HG03045 (cell line): ENCODE results near the gene LRRK2.
"Not testable (repeated sequence)": the region's sequence is repeated elsewhere in the genome, so short reads cannot be mapped to it uniquely, and the experiment has no call there.

ENCODE experiments used
- ATAC-seq: cut with Tn5 transposase; IDR thresholded peaks from one replicate; pipeline ENCODE4 v1.9.1; 2021; ENCODE audit warnings: mild to moderate bottlenecking, moderate library complexity; ENCODE audit not compliant: unreplicated experiment

Gene LRRK2

GRCh38 chr12:40312982-40313576, 88.3 kb downstream of the LRRK2 start:
- no peak for ATAC-seq

DNA sequence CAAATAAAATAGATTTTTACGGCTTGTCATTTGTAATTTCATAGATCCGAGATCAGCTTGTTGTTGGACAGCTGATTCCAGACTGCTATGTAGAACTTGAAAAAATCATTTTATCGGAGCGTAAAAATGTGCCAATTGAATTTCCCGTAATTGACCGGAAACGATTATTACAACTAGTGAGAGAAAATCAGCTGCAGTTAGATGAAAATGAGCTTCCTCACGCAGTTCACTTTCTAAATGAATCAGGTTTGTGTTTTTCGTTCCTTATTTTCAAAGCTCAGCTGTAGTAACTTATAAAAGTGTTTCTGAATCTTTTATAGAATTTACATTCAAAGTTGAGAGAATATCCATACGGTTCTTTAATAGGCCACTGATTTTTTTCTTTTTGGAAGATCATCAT, 89.1 kb downstream of the LRRK2 start:
- ATAC-seq = peak; percentile 78

DNA sequence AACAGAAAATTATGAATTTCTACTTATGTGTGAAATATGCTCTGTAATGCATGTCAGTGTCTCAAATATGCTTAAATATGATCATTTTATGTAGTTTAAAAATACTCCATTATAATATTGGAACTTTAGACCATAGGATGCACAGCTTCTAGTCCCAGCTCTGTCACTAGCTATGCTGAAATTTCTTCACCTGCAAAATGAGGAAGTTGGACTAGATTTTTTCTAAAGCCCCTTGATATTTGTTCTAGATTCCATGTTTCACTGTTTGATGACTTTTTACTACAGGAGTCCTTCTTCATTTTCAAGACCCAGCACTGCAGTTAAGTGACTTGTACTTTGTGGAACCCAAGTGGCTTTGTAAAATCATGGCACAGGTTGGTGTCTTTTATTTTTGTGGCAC, 90.1 kb downstream of the LRRK2 start:
- ATAC-seq = no peak

DNA sequence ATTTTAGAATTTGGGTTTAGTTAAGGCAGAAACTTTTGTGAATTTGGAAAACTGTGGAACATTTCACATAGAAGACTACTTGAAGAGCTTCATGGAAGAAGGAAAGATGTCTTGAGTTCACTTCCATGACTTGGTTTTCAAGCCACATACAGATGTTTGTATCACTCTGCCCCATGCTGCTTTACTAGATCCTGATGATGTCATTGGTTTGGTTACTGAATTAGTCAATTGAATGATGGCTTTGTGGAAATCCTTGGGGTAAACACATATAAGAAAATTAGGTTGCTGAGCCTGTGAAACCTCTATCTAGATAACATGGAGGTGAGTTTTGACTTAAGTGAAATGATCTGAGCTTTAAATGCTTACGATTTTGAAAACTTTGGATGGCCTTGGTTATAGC, 90.6 kb downstream of the LRRK2 start:
- ATAC-seq = no peak

DNA sequence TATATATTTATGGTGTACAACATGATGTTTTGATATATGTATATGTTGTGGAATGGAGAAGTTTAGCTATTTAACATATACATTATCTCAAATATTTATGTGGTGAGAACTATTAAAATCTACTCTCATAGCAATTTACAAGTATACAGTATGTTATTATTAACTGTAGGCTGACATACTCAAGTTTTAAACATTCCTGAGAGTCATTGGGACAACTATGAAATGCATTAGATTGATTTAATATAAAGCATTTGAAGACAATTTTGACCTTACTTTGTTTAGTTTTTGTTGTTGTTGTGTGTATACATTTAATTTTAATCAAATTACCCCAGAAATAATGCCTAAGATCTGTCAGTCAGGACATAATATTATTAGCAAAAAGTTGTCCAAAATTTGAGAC, 99.5 kb downstream of the LRRK2 start:
- no peak for ATAC-seq

GRCh38 chr12:40325349-40325960, 100.7 kb downstream of the LRRK2 start:
- ATAC-seq = no peak

GRCh38 chr12:40327535-40327934, 102.7 kb downstream of the LRRK2 start:
- no peak for ATAC-seq

DNA sequence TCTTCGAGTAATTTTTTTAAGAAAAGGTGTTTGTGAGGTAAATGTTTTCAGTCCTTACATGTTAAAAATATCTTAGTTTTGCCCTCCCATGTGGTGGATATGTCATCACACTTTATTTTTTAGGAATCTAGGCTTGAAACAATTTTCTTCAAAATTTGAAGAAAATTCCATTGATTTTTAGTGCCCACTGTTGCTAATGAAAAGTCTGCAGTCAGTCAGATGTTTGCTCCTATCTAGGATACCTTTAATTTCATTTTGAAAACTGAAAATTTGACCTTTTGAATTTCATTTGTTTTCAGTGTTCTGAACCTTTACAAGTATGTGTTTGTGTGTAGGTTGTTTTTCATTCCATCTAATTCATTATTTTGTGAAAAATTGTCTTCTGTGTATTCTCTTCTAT, 105.4 kb downstream of the LRRK2 start:
- ATAC-seq = no peak

- no peak for ATAC-seq
Measured at GRCh38 chr12:40331886-40332285, 107.1 kb downstream of the LRRK2 start.

- ATAC-seq = no peak
Measured at GRCh38 chr12:40335991-40336390, 111.2 kb downstream of the LRRK2 start.

GRCh38 chr12:40336573-40337199, 111.9 kb downstream of the LRRK2 start:
- ATAC-seq = no peak

- ATAC-seq = no peak
Measured at GRCh38 chr12:40338071-40338470, 113.3 kb downstream of the LRRK2 start.

- no peak for ATAC-seq
Measured at GRCh38 chr12:40338621-40339020, 113.8 kb downstream of the LRRK2 start.

GRCh38 chr12:40342010-40342409, 117.2 kb downstream of the LRRK2 start:
- ATAC-seq = peak; percentile 62

GRCh38 chr12:40343124-40343523, 118.3 kb downstream of the LRRK2 start:
- ATAC-seq = no peak

GRCh38 chr12:40344312-40344711, 119.5 kb downstream of the LRRK2 start:
- ATAC-seq = no peak

DNA sequence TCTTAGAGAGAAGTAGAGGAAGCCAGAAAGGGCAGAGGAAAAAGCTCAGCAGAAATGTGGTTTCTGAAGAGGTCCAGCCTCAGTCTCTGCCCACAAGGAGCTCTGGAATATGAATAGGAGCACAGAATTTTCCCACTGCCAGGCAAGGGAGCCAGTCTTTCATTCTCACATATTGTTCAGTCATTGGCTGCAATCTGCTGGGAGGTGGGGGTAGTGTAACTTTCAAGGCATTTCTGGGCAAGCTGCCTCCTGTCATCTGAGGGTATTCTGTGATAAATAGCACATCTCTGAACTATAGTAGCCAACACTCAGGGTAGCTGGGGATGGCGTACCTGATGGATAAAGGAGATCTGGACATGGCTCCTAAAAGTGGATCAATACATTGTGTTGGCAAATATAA, 127.2 kb downstream of the LRRK2 start:
- no peak for ATAC-seq

- ATAC-seq = no peak
Measured at GRCh38 chr12:40375076-40375475, 150.3 kb downstream of the LRRK2 start.

DNA sequence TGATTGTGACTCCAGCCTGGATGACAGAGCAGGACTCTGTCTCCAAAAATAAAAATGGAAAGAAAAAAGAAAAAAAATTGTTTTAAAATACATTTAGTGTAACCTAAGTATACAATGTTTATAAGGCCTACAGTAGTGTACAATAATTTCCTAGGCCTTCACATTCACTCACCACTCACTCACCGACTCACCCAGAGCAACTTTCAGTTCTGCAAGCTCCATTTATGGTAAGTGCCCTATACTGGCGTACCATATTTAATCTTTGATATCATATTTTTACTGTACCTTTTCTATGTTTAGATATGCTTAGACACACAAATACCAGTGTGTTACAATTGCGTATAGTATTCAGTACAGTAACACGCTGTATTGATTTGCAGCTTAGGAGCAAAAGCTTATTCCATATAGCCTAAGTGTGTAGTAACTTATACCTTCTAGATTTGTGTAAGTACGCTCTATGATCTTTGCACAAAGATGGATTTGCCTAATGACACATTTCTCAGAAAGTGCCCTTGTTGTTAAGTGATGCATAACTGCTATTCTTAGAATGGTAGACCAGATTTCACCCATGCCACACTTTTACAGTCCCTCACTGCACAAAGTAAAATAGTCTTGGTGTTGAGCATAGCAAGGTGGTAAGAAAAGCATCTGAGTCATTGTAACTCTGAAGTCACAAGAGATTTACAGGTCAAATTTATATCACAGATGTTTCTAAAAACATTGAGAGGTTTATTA, 151.9 kb downstream of the LRRK2 start:
- ATAC-seq = no peak

- ATAC-seq = no peak
Measured at GRCh38 chr12:40378691-40379090, 153.9 kb downstream of the LRRK2 start.

GRCh38 chr12:40382217-40382616, 157.4 kb downstream of the LRRK2 start:
- no peak for ATAC-seq

DNA sequence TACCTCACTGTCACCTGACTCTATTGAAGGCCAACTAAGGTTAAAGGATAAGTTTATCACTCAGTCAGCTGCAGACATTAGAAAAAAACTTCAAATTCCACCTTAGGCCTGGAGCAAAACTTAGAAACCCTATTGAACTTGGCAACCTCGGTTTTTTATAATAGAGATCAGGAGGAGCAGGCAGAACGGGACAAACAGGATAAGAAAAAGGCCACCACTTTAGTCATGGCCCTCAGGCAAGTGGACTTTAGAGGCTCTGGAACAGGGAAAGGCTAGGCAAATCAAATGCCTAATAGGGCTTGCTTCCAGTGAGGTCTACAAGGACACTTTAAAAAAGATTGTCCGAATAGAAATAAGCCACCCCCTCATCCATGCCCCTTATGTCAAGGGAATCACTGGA, 162.5 kb downstream of the LRRK2 start:
- ATAC-seq = not testable (repeated sequence)
